ENCODE data around the gene CDK19. TPM values are rescaled to one million over a fixed set of nuclear protein-coding genes. Genes with fewer than 3 reads are reported as not detected.

CDK19 gene
- total RNA-seq, 1 experiment from 2014 or later, result 36.8 TPM

- Histone ChIP-seq H3K36me3 (ENCODE audit: low read depth) (no peaks in the 10 kb centered on the region), H3K9me3 (ENCODE audit: insufficient read depth, low read depth) (no peaks in the 10 kb centered on the region), H3K27ac (no peak overlapping the region), H3K4me3 (no peak overlapping the region), H3K4me2 (no peak overlapping the region), H3K9me2 (ENCODE audit: insufficient read depth) (no peaks in the 10 kb centered on the region), H3K27me3 (ENCODE audit: insufficient read depth, low read depth) (no peaks in the 10 kb centered on the region), H3K79me2 (ENCODE audit: low read depth) (no peaks in the 10 kb centered on the region), H3K4me1 (replicated peaks; ENCODE audit: insufficient read depth) (no peaks in the 10 kb centered on the region), H3F3A (ENCODE audit: insufficient read depth, low read depth) (no peaks in the 10 kb centered on the region), H4K20me1 (ENCODE audit: insufficient read depth) (no peaks in the 10 kb centered on the region), H2AFZ (no peak overlapping the region)
- ChIA-PET POLR2A (ENCODE audit: unreplicated experiment) (no interaction called here), CTCF (no interaction called here)
- no TSS peak for BruUV-seq (replicated peaks)
- intact Hi-C loops (cut with micrococcal nuclease; ENCODE audit: unreplicated experiment), result no loop called here
- TF ChIP-seq CTCF (conservative IDR thresholded peaks at IDR 0.05) (no peak), EZH2 (IDR thresholded peaks at IDR 0.05; ENCODE audit: low read depth) (no peak)
- DNase-seq, result no peak
These were observed 181.5 kb downstream of the CDK19 start for GRCh38 chr6:110633731-110634213.

GRCh38 chr6:110629153-110629552 is 186.1 kb downstream of the CDK19 start:
- Histone ChIP-seq H3K4me1 (replicated peaks; ENCODE audit: insufficient read depth) (peaks cover 8% of the 10 kb centered on the region; the same call in 1 of the 2 replicates), H3K9me2 (ENCODE audit: insufficient read depth) (no peaks in the 10 kb centered on the region), H3K27ac (no peak overlapping the region), H3K4me3 (no peak overlapping the region), H4K20me1 (ENCODE audit: insufficient read depth) (no peaks in the 10 kb centered on the region), H3K79me2 (ENCODE audit: low read depth) (no peaks in the 10 kb centered on the region), H3K27me3 (ENCODE audit: insufficient read depth, low read depth) (no peaks in the 10 kb centered on the region), H3K9me3 (ENCODE audit: insufficient read depth, low read depth) (no peaks in the 10 kb centered on the region), H3K36me3 (ENCODE audit: low read depth) (no peaks in the 10 kb centered on the region), H3F3A (ENCODE audit: insufficient read depth, low read depth) (no peaks in the 10 kb centered on the region), H2AFZ (no peak overlapping the region), H3K4me2 (no peak overlapping the region)
- no peak for DNase-seq
- CTCF ChIA-PET, result no interaction called here
- no TSS peak for BruUV-seq (replicated peaks)
- TF ChIP-seq CTCF (conservative IDR thresholded peaks at IDR 0.05) (no peak), EZH2 (IDR thresholded peaks at IDR 0.05; ENCODE audit: low read depth) (no peak)
- intact Hi-C loops (cut with micrococcal nuclease; ENCODE audit: unreplicated experiment), result no loop called here
- POLR2A ChIA-PET (ENCODE audit: unreplicated experiment), result no interaction called here

- Histone ChIP-seq H3K9me2 (ENCODE audit: insufficient read depth) (no peaks in the 10 kb centered on the region), H3K36me3 (ENCODE audit: low read depth) (no peaks in the 10 kb centered on the region), H3K27me3 (ENCODE audit: insufficient read depth, low read depth) (no peaks in the 10 kb centered on the region), H3K9me3 (ENCODE audit: insufficient read depth, low read depth) (no peaks in the 10 kb centered on the region), H3F3A (ENCODE audit: insufficient read depth, low read depth) (no peaks in the 10 kb centered on the region), H4K20me1 (ENCODE audit: insufficient read depth) (no peaks in the 10 kb centered on the region), H3K4me2 (no peak overlapping the region), H3K27ac (no peak overlapping the region), H3K4me1 (replicated peaks; ENCODE audit: insufficient read depth) (peaks cover 8% of the 10 kb centered on the region; the same call in 1 of the 2 replicates), H3K4me3 (no peak overlapping the region), H2AFZ (no peak overlapping the region), H3K79me2 (ENCODE audit: low read depth) (no peaks in the 10 kb centered on the region)
- TF ChIP-seq EZH2 (IDR thresholded peaks at IDR 0.05; ENCODE audit: low read depth), result no peak
- TF ChIP-seq CTCF (conservative IDR thresholded peaks at IDR 0.05), result no peak
- no peak for DNase-seq
- ChIA-PET CTCF (no interaction called here), POLR2A (ENCODE audit: unreplicated experiment) (interaction anchor here (0.5 kb wide), 1 partner anchor 130 kb away, joined by 8 read pairs; no protein-coding TSS in a partner anchor)
- BruUV-seq (replicated peaks), result no TSS peak
- intact Hi-C loops (cut with micrococcal nuclease; ENCODE audit: unreplicated experiment), result no loop called here
These were observed 186.9 kb downstream of the CDK19 start for GRCh38 chr6:110628330-110628729.

Measured in PC-9 (cell line).